ENCODE results near the gene ZNF580.

The ZNF580 gene

DNA sequence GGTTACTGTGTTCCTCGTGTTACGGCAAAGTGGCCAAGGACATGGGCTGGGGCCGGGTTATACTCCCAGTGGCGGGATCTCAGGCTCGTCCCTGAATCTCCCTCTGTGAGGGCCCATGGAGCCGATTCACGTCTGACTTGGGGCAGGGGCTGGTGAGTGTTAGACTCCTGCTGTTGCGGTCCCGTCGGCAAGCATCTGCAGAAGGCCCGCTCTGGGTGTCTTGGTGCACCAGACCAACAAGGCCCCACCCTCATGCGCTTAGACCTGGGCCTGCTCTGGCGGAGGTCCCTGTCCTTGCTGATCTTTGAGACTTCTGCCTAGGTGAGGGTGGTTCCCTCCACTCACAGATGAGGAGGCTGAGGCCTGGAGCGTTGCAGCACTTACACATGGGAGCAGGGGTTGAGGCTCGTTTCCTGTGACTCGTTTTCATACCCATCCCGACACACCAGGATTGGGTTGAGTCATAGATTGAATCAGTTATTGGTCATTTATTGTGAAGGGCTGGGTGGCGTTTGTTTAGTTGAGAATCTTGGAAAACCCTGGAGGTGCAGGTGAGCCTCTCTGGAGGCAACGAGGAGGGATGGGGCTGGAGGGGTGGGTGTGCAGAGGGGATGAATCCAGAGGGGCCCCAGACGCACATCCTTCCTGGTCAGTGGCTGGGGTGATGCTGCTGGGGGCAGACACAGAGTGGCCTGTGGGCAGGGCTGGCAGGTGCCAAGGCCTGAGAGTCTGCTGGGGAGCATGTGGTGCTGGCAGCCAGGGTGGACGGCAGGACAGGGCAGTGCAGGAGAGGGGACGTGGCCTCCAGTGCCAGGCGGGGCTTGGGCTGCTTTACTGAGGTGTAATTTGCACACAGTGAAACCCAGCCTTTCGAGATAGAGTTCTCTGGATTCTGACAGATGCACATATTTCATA lies 38.8 kb downstream of the ZNF580 start:
- DNase-seq = no peak

DNA sequence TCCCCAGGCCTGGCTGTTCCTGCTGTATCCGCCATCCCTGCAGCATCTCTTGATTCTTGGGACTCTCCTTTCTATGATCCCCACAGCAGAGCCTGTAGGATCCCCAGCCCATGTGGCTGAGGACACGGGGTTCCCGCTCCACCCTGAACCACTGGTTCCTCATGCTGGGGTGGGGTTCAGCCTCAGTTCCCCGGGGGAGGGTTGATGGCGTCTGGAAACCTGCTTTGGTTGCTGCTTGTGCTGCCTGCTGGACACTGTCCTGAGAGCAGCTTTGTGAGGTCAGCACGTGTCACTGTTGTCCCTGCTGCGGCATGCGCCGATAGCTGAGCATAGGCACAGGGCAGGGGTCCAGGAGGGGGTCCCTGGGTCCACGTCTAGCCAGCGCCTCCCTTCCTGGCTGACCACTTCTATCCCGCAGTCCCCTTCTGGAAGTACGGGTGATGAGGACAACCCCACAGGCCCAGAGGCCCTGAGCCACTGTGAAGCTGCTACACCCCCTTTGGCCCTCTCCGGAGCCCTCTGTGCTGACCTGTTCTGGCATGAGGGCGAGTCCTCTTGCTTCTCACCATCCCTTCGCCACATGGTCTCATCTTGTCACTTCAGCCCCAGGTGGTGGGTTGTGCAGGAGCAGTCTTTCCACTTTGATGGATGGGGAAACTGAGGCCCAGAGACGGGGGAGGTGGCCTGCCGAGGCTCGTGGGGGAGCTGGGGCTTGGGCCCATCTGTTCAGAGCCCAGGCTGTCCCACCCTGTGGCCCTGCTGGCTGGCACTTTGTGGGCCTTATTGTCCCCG lies 39.7 kb downstream of the ZNF580 start:
- DNase-seq = no peak

DNA sequence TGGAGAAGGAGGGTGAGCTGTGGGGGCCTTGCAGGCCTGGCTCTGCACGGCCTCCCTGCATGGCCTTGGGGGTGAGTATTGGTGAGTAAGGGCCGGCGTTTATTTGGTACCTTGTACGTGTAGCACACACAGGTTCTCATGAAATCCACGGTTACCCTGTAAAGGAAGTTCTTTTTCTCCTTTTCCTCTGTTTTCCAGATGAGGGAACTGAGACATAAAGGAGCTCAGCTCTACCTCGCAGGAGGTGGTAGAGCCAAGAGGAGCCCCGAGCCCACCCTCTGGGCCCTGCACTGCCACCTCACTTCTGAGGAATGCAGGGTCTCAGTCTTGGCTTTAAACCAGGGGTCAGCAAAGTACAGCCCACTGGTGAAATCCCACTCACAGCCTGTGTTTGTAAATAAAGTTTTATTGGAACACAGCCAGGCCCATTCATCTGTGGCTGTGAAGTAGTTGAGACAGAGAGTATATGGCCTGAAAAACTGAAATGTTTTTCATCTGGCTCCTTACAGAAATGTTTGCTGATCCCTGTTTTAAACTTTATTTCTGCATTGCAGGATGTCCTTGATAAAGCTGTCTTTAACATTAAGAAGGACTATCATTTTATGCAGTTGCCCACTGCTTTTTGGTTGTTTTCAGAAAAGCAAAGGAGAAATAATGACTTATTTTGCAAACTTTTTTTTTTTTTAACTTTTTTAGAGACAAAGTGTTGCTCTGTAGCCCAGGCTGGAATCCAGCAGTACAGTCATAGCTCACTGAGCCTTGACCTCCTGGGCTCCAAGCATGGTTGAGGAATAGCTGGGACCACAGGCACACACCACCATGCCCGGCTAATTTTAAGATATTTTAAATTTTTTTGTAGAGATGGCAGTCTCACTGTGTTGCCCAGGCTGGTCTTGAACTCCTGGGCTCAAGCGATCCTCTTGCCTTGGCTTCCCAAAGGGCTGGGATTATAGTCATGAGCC lies 40.6 kb downstream of the ZNF580 start:
- no peak for DNase-seq

DNA sequence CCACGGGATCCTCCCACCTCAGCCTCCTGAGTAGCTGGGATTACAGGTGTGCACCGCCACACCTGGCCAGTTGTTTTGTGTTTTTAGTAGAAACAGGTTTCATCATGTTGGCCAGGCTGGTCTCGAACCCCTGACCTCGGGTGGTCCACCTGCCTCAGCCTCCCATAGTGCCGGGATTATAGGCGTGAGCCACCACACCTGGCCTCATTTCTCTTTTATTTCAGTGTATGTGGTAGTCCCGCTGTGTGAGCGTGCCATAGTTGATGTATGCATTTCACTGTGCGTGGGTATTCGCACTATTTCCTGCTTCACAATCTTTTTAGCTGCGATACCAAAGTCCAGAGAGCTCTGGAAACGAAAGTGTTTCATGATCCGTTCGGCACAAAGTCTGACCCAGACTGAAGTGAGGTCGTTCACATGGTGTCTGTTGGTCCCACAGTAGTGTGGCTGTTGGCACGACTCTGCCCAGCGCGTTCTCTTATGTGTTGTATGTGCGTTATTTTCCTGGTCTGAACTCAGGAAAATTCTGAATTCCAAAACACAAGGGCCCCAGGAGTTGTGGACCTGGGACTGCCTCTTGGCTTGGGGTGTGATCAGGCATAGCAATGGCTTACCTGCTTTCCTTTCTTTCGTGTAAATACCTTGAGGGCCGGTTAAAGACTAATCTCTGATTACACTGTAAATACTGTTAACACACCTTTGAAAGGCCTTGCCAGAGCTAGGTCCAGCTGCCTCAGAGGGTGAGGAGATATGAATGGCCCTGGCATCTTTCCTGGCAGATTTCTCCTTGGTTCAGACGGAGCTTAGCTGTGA lies 42.9 kb downstream of the ZNF580 start:
- DNase-seq = no peak

DNA sequence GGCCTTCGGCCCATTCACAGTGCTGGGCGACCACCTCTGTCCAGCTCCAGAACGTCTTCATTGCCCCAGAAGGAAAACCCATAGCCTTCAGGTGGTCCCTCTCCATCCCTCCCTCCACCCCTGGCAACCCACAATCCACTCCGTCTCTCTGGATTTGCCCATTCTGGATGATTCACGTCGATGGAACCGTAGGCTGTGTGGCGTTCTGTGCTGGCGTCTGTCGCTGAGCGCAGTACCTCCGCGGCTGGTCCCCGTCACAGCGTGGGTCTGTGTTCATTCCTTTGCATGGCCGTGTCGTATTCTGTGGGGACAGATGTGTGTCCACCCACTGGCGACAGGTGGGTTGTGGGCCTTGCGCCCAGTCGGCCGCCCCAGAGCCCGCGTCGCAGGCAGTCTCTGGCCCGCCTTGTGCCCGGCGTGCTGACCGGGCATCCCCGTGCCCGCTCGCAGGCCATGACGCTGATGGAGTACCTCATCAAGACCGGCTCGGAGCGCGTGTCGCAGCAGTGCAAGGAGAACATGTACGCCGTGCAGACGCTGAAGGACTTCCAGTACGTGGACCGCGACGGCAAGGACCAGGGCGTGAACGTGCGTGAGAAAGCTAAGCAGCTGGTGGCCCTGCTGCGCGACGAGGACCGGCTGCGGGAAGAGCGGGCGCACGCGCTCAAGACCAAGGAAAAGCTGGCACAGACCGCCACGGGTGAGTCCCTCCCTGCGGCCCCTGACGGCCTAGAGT lies 44.3 kb downstream of the ZNF580 start:
- DNase-seq = no peak

DNA sequence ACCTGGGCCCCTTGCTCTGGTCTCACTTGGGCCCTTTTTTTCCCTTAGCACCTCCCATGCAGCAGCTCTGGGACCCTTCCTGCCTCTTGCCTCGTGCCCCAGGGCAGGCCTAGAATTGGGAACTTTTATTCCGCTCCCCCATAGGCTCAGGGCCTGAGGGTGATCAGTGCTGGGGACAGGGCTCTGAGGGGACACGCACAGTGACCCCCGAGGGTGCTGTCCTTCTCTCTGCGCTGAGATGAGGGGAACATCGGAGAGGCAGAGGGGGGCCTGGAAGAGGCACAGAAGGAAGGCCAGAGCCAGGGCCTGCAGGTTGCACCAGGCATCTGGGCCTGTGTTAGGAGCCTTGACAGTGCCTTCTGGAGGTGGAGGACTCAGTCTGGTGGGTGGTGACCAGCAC lies 45.0 kb downstream of the ZNF580 start:
- DNase-seq = no peak

DNA sequence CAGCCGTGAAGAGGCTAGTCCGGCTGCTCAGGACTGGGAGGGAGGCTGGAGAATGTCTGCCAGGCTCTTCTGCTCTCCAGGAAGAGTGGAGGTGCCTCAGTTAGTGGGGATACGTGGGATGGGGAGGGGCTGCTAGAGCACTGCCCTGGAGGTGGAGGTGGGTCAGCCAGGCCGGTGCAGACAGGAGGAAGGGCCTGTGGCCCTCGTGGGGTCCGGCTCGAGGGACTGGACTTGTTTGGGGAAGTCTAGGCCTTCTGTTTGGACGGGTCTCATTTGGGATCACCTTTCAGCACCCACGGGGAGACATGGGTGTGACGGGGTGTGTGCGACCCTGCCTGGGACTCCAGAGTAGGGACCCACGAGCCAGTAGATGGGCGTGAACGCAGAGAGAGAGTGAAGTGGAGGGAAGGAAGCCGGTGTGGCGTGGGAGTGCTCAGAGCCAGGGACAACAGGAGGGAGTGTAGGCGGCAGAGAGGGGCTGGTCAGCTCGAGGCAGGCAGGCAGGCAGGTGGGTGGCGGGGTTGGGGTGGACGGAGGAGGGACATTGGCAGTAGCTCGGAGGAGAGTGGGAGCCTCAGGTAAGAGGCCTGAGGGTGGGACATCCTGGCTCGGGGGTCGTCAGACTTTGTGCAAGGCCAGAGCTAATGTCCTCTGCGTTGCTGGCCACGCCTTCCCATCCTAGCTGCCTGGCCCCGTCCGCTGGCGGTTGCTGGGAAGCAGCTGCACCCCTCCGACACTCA lies 45.7 kb downstream of the ZNF580 start:
- DNase-seq = no peak

DNA sequence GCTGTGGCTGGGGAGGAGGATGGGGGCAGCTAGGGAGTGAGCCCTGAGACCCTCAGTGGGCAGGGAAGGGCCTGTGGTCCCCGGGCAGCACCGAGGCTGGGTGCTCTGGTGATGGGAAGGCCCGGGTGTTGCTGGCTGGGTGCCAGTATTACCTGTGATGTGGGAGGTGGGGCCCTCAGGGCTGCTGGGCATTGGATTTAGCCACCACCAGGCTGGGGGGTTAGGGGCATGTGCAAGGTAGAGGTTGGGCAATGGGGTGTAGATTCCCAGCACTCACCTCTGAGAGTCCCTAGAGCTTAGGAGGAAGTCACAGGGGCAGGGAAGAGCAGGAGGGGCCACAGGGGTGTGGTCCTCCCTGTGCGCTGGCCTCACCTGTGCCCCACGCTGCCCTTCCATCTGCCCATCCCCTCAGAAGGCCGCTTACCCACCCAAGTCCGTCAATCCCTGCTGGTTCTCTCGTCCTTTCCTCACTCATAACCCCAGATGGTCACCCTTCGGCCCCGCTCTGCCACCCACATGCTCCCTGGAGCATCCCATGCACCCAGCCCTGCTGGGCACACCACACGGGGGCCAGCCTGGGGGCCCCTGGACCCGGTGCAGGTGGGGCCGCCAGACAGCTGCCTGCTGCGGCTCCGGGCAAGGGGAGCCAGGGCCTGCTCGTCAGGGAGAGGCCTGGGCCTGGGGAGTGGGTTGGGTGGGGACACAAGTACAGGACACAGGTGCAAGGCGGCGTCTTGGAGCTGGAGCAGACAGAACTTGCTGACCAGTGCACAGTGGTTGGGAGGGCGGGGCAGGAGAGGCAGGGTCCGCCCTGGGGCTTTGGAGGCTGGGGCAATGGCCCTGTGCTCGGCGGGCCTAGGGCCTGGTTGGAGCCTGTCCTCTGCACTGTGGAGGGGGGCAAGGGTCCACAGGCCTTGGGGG lies 46.7 kb downstream of the ZNF580 start:
- no peak for DNase-seq

DNA sequence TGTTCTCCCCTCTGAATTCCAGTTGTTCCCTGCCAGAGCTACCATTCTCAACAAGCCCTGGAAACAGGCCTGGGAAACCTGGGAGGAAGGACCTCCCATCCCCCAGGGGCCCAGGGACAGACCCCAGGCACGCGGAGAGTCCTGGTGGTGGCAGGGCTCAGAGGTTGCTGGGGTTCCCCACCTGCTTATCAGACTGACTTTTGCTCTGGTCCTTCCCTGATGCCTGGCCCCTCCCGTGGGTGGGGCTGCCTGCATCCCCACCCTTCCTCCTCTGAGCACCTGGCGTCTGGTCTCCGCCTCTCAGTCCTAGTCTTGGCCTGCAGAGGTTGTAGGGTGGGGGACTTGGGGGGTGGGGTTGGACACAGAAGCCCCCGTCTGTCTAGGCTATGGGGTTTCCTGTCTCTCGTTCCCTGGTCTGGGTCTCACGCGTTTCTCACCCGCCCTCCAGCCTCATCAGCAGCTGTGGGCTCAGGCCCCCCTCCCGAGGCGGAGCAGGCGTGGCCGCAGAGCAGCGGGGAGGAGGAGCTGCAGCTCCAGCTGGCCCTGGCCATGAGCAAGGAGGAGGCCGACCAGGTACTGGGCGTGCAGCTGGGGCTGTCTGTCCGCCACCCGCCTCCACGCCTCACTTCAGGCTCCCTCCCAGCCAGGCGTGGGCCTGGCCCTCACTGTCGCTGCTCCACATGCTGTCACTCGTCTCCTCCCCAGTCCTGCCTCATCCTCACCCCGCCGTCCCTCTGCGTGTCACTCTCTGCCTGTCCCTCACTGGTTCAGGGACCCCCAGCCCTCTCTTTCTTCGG lies 47.8 kb downstream of the ZNF580 start:
- no peak for DNase-seq

DNA sequence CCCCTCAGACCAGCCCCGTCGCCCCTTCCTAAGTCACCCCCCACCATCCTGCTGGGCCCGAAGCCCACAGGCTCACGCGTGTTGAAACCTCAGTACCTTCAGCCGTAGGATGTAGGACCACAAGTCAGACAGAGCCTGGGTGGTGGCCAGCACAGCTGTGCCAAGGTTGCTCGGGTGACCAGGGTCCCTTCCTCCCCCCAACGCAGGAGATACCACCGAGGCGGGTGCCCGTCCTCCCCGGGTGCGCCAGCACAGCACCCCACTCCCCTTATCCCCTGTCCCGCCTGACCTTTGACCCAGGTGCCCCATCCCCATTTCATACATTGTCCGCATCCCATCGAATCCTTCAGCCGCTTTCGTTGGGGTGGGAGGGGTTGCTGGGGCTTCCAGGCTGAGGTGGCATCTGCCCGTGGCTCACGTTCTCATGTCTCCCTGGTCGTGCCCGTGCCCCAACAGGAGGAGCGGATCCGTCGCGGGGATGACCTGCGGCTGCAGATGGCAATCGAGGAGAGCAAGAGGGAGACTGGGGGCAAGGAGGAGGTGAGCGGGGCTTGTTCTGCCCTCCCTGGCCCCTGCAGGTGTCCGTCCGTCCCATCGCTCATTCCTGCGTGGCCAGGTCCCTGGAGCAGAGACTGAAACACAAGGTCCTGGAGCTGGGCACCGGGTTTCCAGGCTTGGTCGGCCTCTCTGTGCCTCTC lies 48.8 kb downstream of the ZNF580 start:
- DNase-seq = no peak

DNA sequence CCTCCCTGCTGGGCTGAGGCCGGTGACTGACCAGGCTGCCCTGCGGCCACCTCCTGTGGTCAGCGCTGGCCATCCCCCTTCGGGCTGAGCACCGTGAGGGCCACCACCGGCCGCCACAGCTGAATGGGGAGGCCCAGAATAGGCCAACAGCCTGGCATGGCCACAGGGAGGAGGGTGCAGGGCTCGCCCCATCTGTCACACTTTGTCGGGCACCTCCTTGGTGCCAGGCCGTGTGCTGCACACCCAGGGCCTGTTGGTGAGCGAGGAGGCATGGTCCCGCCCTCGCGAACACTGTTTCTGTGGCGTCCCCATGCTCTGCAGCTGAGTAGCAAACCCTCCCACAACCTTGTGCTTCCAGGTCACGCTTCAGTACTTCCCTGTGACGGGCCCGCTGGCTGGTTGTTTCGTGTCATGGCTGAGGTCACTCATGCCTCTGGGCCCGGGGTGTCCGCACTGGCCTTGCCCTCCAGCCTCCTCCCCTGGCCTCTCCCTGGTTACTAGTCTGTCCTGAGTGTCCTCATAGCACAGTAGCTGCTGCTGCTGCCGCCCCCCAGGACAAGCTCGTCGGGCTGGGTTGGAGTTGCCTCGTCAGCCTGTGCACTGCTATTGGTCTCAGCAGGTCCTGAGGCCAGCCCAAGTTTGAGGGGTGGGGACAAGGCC lies 49.4 kb downstream of the ZNF580 start:
- no peak for DNase-seq

DNA sequence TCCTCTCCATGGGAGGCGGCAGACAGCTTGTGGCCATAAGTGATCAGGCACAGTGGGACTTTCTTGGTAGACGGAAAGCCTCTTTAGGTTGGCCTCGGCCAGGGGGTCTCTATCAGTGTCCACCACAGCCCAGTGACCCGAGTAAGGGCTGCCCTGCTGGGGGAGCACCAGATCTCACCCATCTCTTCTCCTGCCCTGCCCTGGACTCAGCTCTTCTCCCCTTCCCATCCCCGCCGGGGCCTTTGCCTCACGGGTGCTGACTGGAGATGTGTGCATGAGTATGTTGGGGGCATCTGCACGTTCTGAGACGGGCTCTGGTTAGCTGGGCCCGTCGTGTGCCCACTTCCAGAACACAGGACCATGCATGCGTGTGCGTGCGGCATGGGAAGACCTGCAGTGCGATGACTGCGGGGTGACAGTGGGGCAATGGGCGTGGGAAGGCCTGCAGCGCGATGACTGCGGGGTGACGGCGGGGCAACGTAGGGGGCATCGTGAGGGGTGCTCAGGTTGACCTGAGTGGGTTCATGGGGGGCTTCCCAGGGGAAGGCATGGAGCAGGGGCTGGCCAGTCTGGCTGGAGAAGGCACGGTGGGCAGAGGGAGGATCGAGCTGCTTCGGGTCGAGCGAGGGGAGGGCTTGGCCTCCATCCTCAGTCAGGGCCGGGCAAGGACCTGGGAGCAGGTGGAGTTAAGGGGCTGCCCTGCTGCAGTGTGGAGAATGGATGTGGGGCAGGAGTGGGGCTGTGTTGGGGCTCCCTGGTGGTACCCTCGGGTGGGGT lies 50.2 kb downstream of the ZNF580 start:
- DNase-seq = no peak

DNA sequence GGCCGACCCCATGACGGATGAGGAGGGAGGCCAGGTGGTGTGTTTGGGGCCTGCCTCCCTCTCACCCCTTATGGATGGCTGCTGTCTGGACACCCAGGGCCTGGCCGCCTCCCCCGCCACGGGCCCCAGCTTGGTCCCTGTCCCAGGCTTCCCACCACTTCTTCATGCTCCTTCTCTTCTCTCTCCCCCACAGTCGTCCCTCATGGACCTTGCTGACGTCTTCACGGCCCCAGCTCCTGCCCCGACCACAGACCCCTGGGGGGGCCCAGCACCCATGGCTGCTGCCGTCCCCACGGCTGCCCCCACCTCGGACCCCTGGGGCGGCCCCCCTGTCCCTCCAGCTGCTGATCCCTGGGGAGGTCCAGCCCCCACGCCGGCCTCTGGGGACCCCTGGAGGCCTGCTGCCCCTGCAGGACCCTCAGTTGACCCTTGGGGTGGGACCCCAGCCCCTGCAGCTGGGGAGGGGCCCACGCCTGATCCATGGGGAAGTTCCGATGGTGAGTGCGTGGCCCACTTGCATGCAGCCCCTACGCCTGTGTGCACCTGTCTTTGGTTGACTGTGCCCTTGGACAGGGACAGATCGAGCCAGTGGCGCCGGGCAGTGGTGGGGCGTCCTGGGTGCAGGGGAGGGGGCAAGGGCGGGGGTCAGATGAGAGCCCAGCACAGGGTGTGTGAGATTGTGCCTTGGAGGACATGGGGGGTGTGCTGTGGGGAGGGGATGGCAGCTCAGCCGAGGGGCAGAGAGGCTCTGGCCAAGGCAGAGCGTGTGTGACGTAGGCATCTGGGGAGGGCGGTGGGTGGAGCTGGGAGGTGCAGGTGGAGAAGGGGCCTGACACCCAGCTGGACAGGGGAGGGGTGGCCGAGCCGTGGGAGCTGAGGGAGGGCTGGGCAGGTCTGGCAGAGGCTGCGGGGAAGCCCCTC lies 51.0 kb downstream of the ZNF580 start:
- no peak for DNase-seq

DNA sequence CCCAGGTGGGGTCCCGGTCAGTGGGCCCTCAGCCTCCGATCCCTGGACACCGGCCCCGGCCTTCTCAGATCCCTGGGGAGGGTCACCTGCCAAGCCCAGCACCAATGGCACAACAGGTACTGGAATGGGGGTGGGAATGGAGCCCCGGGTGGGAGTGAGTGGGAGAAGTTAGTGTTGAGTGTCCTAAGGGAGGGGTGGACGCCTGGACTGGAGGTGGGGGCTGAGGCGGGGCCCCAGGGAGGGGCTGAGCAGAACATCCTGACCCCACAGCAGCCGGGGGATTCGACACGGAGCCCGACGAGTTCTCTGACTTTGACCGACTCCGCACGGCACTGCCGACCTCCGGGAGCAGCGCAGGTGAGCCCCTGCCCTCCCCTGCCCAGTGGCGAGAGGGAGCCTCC lies 51.9 kb downstream of the ZNF580 start:
- DNase-seq = no peak

Measured in DMS79 treated with DMSO at 0.1 percent for 48 hours (cell line).